Stimulated activated CD8-positive, alpha-beta memory T cell treated with anti-CD3 and anti-CD28 coated beads, Interleukin-15, amount 100 ng/mL, for 4 hours (primary cell): Measurements from ENCODE around the gene TMSB15B.
"Not testable (repeated sequence)": the region's sequence is repeated elsewhere in the genome, so short reads cannot be mapped to it uniquely, and the experiment has no call there.

Experiments used
- DNase-seq, 2 donors: peaks; one replicate each; pipeline ENCODE4 v3.0.0-alpha.2; 2020; ENCODE audit warnings: low read depth in 2 of 2

Gene TMSB15B

DNA sequence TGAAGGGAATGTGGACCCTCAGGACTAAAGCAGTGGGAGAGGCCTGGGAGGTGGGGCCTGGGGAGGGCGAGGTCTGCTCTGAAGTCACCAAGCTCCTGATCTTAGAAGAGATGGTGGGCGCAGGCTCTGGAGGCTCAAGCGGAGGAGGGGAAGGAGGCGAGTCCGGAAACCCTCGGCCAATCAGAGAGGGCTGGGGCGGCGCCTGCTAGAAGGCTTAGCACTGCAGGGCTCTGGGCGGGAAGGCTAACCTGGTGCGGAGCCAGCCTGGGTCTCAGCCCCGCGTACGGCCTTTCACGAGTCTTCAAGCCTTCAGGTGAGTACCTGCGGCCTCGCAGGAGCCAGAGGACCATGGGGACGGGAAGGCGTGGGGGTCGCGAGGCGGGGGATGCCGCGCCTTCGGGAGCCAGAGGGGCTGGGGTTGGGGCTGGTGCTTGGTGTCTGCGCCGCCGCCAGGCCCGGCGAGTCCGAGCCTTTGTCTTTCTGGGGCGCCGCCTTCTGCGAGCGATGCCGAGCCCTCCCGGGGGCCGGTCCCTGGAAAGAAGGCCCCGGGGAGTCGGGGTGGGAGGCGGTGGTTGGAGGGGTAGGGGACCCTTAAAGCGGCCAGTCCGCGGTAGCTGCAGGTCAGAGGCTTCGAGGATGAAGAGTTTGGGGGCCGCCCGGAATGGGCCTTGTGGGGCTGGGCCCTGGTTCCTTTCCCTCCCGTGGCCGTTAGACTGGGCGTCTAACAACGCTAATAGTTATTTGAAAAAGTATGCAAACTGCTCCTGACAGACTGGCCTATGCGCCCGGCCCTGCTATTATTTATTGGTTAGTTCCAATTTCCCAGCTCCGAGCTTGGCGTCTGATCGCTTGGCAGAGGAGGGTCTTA lies at the start of gene TMSB15B:
Gene TMSB15B, plus strand, starts transcription at position 217 of the 868 bp plus-strand sequence.
- DNase-seq: not testable (repeated sequence)

DNA sequence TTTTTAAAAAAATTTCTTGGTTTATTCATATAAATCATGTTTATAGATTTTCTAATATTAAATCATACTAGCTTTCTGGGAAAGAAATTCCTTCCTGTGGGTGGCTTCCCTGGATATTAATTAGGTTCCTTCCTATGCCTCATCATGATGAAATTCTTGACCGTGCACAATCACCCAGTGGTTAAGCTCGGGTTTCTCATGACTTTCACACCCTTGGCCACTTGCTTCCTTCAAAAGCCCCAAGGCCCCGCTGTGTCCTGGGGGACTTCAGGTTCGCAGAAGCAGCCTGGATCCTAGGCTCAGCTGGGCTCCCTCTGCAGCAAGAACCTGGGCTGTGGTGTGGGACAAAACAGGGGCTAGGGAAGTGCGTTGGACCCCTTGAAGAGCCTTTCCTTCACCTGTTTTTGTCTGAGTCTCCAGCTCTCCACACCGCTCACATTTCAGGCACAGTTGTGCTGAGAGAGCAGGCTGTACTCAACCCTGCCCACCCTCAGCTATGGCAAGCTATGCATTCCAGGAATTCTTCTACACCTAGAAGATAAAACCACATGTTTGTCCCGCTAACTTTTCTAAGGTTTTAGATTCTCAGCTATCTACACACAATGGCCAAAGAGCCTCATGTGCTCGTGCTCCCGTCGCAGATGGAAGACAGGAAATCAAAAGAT lies 48.9 kb upstream of the TMSB15B start:
- no peak for DNase-seq

DNA sequence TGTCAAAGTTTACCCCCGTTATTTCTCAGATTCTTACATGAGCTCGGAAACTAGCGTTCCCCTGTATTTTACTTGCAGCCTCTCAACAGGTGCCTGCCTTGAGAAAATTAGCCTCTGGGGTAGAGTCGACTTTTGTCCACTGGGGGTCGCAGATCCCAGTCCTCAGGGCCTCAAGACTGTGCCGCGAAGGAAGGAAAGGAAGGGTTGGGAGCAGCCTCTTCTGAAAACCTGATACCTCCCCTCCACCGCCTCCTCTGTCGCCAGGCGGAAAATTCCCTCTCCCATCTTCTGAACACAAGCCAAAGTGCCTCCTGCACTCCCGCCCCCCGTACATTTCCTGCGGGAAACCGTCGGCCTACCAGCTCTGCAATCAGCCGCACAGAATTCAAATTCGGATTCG lies 44.4 kb upstream of the TMSB15B start:
- DNase-seq: no peak

DNA sequence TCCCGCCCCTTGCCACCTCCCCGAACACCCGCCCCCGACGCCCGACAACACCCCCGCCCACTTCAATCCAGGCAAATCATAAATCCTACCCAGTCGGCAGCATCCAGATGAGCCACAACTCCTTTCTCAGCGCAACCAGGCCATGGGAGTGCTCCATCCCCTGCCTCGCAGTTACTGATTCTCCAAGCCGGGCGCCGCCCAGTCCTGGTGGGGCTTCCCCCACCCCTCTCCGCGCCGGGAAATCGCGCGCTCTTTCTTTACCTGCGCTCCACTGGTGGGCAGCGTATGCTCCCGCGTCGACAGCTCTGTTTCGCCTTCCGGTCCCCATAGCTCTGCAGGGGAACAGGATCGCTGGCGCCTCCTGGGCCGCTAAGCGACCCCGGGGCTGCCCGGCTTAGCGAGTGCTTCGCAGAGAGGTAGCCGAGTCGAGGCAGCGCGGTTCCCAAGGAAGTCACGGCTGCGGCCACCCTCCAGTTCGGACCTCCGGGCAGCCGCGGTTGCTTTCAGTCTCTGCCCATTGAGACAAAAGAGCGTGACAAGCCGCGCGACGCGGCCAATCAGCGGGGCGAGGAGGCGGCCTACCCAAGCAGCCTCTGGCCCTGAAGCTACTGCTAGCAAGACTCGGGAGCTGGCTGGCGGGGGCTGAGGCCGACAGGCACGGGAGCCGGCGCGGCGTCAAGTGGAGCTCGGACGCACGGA lies 43.7 kb upstream of the TMSB15B start:
- DNase-seq: no peak

DNA sequence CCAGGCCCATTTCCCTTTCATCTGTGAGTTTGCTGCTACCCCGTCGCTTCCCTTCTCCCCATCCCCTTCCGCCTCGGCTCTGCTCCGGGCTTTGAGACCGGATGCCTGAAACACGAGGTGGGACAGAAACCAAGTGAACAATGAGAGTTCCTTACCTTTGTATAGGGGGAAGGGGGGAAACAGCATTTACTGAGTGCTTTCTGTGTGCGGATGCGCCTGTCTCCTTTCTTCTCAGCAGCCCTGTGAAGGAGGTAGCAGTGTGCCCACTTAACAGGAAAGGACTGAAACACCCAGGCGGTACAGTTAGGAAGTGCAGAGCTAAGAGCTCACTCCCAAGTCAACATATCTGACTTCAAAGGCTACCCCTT lies 43.2 kb upstream of the TMSB15B start:
- DNase-seq: no peak

DNA sequence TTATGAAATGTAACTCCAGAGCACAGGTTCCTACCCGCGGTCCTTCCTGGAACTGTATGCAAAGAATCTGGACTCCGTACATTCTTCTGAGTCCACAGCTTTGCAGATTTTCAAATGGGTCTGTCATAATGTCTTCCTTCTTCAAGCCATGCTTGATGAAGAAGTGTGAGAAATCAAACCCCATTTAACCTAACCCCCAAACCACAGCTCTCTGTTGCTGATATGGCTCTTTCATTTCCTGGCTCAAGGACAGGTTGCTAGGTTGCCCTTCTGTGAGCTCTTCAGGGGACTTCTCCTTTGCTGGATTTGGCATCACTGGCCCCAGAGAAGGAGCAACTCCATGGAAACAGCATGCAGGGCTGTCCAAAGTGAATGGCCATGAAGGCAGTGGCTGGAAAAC lies 41.9 kb upstream of the TMSB15B start:
- not testable (repeated sequence) for DNase-seq

DNA sequence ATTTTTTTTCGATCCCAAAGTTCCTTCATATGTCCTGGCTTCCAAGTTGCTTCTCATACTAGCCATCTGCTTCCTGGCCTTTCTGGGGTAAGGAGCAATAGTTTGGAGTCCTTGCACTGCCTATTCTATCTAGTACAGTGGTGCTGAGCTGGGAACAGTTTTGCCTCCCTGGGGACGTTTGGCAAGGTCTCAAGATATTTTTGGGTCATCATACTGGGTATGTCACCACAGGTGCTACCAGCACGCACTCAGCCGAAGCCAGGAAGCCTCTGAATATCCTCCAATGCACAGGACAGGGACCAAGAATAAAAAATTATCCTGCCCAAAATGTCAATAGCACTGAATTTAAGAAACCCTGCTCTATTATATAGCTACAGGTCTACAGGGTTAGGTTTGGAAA lies 35.4 kb upstream of the TMSB15B start:
- no peak for DNase-seq

DNA sequence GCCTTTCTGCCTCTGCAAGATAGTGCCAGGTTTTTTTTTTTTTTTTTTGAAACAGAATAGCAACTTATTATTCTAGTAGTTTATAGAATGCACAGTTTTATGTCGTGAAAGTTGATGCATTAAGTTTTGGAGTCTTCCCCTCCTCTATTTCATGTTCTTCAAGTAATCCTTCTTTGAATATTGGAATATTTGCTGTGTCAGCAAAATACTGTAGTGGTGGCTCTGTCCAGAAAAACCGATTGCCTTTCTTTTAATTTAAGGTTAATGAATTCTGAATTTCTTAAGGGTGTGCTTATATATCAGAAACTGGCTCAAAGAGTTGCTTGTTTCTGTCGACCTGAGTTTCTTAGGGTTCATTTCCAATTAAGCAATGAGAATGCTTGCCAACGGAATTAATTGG lies 34.8 kb upstream of the TMSB15B start:
- no peak for DNase-seq

DNA sequence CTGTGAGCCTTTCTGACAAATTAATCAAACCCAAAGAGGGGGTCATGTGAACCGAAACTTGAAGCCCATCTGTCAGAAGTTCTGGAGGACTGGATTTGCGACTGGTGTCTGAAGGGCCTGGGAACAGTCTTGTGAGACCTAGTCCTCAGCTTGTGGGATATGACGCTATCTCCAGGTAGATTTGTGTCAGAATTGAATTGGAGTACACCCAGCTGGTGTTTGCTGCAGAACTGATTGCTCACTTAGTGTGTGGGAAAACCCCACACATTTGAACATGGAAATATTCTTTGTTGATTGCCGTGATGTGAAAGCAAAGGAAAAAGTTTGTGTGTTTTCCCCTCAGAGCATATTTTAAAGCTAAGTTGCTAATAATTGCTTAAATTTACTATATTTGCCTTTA lies 30.3 kb upstream of the TMSB15B start:
- DNase-seq: no peak

DNA sequence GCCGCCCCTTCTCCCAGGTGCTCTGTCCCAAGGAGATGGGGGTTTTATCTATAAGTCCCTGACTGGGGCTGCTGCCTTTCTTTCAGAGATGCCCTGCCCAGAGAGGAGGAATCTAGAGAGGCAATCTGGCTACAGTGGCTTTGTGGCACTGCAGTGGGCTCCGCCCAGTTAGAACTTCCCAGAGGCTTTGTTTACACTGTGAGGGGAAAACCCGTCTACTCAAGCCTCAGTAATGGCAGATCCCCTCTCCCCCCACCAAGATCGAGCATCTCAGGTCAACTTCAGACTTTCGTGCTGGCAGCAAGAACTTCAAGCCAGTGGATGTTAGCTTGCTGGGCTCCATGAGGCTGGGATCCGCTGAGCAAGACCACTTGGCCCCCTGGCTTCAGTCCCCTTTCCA lies 22.2 kb upstream of the TMSB15B start:
- DNase-seq: not testable (repeated sequence)

DNA sequence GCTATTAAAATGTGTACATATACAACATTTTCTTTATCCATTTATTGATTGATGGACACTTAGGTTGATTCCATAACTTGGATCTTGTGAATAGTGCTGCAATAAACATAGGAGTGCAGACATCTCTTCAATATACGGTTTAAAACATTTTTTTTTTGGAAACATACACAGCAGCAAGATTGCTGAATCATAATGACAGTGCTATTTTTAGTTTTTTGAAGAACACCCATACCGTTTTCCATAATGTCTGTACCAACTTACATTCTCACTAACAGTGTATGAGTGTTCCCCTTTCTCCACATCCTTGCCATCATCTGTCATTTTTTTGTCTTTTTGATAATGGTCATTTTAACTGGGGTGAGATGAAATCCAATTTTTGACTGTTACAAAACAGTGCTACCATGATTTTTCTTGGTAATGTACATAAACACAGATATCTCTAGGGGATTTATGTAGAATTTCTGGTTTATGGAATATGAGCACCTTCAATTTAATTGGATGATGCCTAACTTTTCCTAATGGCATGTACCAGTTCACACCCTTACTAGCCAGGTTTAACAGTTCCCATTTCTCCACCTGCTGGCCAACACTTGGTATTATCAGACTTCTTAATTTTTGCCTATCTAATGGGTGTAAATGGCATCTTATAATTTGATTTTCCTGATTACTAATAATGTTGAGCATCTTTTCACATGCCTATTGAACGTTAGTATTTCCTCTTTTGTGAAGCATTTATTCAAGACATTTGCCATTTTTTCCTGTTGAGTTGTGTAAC lies 21.0 kb upstream of the TMSB15B start:
- no peak for DNase-seq

DNA sequence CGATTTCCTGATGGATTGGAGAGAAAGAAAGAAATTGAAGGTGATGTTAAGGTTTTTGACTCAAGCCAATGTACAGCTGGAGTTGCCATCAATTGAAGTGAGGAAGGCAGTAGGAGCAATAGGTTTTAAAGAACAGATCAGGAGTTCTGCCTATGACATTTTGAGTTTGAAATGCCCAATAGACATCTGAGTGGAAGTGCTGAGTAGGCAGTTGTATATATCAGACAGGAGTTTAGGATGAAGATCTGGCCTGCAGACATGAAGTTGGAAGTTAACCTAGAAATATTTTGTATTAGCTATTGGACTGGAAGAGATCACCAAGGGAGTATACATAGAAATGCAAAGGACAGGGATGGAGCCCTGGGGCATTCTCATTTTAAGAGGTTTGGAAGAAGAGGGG lies 12.9 kb upstream of the TMSB15B start:
- no peak for DNase-seq

DNA sequence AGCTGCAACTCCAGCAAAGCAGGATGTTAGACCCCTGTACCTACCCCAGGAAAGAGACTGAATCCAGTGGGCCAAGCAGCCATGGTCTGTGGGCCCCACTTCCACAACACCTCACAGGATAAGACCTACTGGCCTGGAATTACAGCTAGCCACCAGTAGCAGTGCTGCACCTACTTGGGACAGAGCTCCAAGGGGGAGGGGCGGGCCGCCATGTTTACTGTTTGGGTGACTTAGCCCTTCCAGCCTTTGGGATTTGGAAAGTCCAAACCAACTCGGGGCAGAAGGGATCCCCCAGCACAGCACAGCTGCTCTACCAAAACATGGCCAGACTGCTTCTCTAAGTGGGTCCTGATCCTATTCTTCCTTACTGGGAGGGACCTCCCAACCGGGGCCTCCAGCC lies 9.1 kb upstream of the TMSB15B start:
- DNase-seq: no peak

DNA sequence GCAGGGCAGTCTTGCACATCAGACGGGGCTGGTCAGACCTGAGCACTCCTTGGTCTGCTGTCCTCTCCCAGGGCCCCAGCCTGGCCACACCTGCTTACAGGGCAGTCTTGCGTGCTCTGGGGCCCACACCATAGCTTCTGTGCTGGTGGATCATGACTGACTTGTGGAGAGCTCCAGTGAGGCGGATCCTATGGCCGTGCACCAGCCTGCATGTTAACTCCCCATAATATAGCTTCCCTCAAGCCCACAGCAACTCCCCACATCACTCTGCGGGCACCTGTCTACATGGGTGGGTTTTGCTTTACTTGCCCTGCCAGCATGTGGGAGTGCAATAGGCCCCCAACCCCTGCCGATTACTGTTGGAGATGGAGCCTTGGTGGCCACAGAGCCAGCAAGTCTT lies 8.2 kb upstream of the TMSB15B start:
- no peak for DNase-seq

DNA sequence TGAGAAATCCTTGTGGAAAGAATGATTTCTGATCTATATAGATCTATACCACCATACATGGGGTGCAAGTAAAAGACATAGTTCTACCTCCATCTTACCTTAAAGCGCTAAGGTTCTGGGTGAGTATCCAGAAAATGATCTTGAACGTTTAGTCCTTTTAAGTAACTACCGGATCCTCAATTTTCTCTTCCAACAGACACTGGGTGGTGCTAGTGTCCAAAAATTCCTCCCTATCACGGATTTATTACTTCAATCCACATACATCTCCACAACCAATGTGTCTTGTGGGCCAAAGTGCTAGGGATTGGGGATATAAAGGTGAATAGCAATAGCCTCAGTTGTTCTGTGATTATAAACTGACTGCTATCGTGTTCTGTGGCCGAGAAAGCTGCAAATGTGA lies 1.8 kb upstream of the TMSB15B start:
- DNase-seq: not testable (repeated sequence)

DNA sequence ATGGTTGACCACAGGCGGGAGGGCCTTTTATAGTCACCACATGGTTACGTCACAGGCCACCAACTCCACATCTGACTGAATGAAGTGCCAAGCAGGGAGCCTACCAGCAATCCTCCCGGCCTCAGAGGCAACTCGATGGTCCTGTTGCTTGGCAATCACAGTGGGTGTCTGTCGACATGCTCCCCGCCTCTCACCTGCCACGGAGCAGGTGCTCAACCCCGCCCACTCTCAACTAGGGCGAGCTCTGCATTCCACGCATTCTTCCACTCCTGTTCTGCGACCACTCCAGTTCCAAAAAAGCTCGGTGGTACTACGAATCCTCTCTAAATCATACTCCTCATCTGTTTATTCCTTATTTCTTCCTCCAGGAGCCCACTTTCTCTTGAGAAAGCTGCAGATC lies 21.1 kb downstream of the TMSB15B start:
- not testable (repeated sequence) for DNase-seq

DNA sequence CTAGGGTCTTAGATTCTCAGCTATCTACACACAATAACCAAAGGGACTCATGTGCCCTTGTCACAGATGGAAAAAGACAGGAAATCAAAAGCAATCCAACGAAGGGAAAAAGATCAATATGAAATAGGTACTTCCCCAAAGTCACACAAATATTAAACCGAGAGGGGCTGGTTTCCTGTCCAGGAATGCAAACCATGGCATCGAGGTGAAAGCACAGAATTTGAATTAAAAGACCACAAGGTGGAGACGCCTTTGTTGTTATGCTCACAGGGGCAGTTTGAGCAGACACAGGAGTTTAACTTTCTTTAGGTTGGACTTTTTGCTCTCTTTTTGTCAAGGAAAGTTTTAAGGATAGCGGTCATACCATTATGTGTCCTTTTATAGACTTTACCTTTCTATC lies 36.8 kb downstream of the TMSB15B start:
- DNase-seq: no peak

DNA sequence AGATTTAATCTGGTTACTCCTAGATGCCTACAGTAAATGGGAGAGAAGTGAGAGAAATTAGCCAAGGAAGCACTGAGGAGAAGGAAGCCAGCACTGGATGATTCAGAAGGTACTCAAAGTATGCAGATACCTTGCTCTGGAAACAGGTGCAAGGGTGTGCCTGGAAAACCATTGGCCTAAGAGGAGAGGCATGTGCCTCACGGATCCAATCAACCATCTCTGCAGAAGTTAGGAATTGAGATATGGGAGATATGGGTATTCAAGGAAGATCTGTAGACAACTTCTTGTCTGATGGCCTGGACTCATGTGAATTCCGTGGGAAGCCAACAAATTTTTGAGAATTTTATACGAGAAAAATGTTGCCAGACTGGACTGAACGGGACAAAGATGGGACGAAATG lies 46.4 kb downstream of the TMSB15B start:
- DNase-seq: no peak

DNA sequence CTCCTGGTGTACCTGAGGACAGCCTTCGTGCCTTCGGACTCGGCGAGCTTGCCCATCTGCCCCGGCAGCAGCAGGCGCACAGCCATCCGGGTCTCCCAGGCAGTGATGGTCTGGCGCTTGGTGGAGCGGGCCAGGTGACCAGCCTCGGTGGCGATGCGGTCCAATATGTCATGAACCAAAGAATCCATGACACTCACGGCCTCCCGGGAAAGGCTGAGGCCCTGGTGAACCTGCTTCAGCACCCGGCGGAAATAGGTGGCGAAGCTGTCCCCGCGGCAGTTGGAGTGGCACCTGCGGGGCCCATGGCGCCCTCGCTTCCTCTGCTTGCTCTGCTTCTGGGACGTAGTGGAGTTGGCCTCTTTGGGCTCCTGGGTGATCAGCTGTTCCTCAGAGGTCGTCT lies 50.7 kb downstream of the TMSB15B start:
- no peak for DNase-seq

DNA sequence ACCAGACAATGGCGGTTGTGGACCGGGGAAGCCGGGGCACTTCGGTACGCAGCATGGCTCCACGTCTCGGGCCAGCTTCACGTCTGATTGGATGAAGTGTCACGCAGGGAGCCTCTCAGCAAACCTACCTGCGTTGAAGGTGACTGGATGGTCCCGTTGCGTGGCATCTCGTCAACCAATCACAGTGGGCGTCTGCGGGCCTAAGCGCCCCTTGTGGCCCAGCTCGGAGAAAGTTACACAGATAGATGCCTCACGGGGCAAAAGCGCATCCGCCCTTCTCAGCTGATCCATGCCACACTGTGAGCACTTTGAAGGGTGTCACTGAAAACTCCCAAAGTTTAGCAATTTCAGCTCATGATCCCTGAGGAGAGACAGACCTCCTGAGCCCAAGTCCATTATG lies 51.2 kb downstream of the TMSB15B start, which contains the start of gene H2BW1:
Gene H2BW1, minus strand, starts transcription at position 103 of the 400 bp plus-strand sequence. CDS start 132 bp downstream, outside the sequence.
- DNase-seq: no peak

DNA sequence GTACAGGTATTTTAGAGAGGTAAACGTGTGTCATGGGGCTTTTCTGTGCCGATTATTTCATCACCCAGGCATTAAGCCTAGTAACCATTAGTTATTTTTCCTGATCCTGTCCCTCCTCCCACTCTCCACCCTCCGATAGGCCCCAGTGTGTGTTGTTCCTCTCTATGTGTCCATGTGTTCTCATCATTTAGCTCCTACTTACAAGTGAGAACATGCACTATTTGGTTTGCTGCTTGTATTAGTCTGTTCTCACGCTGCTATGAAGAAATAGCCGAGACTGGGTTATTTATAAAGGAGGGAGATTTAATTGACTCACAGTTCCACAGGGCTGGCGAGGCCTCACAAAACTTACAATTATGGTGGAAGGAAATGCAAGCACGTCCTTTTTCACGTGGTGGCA lies 53.1 kb downstream of the TMSB15B start:
- not testable (repeated sequence) for DNase-seq
